C1 segment of cervical spinal cord (tissue), 14 donors: ENCODE data around the gene ATM.
"Not testable (repeated sequence)": the region's sequence is repeated elsewhere in the genome, so short reads cannot be mapped to it uniquely, and the experiment has no call there.

ENCODE experiments used
- DNase-seq, 14 donors: peaks; one replicate each; lab custom pipeline; 2025; lab: John Stamatoyannopoulos, UW

ATM gene

DNA sequence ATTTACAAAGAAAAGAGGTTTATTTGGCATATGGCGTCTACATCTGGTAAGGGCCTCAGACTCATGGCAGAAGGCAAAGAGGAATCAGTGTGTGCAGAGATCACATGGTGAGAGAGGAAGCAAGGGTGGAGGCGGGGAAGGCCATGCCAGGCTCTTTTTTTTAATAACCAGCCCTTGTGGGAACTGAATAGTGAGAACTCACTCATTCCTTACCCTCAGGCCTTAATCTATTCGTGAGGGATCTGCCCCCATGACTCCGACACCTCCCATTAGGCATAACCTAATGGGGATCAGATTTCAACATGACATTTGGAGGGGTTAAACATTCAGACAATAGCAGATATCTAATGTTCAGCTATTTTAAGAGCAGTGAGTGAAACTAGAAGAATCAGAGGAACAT is 55.7 kb downstream of the ATM start:
- DNase-seq = peak in 2 of 14 donors; percentile 2 to 4

DNA sequence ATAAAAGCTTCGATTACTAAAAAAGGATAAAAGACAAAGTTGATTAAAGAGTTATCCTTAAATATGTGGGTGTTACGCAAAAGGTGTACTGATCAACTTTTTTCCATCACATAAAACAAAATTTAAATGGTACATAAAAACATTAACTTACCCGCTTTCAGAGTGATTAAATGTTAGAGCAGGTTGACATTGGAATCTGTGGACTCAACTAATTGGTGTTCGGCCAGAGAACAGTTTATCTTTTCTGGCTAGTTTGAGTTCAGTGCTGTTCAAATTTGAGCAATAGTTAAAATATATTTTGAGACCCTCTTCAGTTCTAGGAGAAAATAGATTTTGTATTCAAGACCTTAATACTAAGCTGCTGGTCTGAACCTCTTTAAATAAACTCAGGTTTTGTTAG is 56.1 kb downstream of the ATM start:
- no peak for DNase-seq

DNA sequence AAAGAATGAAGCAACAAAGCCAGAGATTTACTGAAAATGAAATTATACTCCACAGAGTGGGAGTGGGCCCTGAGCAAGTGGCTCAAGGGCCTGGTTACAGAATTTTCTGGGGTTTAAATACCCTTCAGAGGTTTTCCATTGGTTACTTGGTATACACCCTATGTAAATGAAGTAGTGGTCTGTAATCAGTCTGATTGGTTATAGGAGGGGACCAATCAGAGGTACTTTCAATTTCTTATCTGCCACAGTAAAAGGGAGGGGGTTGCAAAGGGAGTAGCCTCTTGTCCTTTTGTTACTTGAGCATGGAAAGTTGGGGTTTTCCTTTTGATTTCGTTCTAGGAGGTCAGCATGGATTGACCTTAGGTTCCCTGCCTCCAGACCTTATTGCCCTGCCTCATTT is 63.5 kb downstream of the ATM start:
- no peak for DNase-seq

DNA sequence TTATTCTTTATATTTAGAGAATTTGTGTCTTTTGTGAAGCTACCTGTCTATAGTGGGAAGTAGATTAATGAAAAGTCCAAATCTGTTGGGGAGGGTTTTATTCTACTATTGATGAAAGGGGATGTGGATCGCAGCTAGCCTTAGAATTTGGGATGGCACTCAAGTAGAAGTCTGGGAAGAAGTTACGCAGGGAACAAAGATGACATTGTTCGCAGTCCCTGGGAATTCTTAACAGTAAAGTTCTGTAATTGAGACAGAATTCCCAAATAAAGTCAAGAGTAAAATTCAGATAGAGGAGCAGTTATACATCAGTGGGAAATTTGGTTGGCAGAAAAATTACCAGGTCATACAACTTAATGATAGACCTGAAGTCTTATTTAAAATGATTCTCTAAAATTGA is 64.1 kb downstream of the ATM start:
- DNase-seq = no peak

DNA sequence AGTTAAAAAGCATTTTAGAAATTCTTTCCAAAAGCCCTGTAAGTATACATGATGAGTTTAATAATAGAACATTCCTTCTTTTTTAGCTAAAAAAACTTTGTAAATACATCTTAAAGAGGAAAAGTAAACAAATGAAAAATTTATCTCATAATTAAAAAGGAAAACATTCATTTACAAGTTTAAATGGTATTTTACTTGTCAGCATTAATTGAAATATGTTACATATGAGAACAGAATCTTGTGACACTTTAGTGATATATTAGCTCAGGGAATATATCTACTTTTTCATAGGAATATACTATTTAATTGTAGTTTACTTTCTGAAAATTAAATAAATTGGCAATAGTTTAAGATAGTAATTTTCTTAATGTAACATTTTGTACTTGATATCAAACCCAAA is 66.2 kb downstream of the ATM start:
- not testable (repeated sequence) for DNase-seq

DNA sequence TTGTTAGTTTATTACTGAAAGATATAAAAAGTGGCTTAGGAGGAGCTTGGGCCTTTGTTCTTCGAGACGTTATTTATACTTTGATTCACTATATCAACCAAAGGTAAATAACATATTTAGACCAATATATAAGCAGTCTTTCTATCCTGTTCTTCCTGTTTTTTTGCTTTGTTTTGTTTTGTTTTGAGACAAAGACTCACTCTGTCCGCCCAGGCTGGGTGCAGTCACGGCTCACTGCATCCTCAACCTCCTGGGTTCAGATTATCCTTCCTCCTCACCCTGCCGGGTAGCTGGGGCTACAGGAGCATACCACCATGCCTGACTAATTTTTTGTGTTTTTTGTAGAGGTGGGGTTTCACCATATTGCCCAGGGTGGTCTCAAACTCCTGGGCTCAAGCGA is 66.8 kb downstream of the ATM start:
- DNase-seq = peak in 1 of 14 donors; percentile 4

DNA sequence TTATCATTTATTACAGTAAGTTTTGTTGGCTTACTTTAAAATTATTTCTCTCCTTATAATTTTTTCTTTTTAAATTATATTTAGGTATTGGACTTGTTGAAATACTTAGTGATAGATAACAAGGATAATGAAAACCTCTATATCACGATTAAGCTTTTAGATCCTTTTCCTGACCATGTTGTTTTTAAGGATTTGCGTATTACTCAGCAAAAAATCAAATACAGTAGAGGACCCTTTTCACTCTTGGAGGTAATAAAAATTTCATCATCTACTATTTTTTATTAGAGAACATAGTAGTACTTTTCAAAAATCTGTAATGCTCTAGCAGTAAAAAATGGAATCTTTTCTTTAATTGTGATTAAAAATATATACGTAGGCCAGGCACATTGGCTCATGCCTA is 70.4 kb downstream of the ATM start:
- DNase-seq = no peak

DNA sequence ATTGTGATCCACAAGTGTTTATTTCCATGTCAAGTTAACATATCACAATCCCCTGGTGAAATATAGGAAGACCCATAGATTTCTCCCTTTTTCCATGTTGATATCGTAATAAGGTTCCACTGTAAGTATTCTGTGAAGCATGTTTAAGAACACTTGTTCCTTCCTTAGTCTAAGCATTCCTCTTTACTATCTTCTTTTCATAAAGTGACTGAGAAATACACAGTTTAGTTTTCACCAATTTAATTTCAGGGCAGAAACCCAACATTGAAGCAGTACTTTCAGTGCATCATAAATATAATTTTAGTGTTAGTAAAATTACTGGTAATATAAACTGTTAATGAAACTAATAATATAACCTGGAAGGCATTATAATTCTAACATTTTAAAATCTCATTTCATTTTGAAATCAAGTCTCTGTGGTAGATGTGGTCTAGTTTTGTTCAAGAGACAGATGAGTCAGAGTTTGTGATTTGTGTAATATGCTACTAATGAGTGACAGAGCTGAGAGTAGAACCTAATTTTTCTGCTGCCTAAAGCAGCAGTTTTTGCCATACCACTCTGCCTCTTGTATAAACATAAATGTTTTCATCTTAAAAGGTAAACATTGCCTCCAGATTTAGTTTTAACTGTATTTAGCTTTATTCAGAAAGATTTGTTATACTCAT is 79.4 kb downstream of the ATM start:
- DNase-seq = no peak

DNA sequence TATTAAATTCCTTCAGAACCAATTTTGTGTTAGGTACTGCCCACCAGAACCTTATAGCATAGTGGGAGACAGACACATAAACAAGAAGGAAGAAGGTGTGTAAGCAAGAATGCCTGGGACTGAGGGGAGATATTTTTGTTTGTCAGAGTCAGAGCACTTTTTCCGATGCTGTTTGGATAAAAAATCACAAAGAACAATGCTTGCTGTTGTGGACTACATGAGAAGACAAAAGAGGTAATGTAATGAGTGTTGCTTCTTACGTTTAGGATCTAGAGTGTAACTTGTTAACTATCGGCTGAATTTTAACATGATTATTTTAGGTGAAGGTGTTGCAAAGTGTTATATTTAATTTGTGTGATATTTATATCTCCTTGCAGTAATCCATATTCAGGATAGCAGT is 84.9 kb downstream of the ATM start:
- DNase-seq = no peak

DNA sequence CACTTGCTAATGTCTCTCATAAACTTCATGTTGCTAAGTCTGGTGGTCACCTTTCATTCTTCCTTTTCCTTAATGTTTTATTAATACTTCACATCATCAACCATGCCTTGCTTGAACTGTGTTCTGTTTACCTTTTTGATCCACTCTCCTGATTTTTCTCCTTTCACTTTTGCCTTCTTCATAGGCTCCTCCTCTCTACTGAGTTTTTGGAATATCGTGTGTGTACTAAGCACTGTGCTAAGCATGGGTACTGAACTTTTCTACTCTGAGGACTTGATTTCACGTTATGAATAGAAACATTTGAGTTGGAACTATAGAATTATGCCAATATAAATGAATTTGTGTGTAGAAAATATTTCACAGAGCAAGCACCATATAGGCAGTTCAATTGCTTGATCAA is 90.6 kb downstream of the ATM start:
- no peak for DNase-seq

DNA sequence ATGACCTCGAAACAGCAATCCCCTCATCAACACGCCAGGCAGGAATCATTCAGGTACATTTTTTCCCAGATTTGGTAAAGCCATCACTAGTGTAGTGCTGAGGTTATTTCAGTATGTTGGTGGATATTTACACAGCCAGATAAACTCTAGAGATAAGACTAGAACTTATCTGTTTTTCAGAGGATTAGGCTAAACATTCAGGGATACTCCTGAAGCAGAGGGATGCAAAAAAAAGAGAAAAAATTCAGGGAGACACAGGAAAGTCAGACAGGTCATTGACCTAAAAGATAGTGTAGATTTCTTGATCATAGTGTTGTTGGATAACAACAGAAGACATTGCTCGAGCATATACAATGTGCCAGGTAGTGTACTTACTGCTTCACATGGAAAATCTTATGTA is 93.2 kb downstream of the ATM start:
- no peak for DNase-seq

DNA sequence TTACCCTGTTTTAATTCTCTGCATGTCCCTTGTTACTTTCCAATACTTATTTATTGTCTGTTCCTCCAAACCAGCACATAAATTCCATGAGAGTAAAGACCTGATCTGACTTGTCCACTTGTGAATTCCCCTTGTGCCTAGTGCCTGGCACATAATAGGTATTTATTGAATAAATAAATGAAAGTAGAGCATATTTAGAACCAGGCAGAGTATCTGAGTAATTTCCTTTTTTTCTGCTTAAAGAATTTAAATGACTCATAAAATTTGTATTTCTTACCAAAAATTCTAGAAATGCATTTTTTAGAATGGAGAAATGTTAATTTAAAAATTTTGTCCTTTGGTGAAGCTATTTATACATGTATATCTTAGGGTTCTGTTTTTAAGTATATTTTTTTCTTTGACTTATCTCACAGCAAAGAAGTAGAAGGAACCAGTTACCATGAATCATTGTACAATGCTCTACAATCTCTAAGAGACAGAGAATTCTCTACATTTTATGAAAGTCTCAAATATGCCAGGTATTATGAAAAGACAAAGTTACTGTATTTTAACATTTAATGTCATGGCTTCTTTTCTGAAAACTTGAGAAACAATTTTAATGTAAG is 96.8 kb downstream of the ATM start:
- DNase-seq = no peak

DNA sequence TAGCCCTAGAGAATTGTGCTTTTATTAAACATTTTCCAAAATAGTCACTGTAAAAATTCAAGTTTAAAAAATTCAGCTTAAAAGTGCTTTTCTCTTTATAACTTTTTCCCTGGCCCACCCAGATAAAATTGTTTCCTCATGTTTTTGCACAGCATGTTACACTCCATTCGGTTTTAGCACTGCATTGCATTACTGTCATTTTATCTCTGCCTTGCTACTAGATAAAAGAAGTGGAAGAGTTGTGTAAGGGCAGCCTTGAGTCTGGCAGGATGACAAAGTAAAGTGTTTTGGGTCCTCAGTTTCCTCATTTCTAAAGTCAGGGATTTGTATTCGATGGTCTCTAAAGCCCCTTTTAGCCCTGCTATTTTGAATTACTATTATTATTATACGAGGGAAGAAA is 99.8 kb downstream of the ATM start:
- DNase-seq = no peak

DNA sequence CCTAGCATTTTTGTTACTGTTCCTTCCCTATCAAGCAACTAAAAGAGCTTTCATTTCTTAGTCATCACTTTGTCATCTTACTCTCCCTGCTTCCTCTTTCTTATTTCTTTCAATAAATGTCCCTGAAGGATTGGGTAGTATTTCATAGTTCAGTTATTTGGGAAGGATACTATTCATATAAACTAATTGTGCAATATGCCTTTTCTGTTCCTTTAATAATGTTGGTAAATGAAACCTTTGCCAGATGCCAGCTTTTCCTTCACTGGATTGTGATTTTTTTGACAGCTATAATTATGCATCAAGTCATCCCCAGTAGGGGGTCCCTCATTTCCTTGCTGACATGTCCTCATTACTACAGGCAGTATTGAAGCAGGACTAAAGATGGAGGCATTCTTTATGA is 101.7 kb downstream of the ATM start:
- DNase-seq = peak in 1 of 14 donors; percentile 11

DNA sequence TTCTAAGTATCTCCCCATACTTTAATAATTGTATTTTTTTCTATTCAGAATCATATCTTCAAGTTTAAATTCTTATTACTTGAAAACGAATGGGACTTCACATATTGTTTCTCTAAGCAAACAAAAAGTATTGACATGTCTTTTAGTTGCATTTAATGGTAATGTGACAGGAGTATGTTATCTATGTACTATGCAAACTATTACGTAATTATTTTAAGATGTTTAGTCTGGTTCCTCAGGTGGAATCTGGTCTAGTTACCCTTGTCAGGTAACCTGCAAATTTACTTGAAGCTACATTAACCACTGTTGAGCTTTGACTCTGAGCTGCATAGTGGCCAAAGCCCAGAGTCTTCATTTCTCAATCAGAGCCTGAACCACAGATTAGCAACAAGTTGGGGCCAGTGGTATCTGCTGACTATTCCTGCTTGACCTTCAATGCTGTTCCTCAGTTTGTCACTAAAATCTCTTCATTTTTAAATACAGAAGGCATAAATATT is 110.6 kb downstream of the ATM start:
- DNase-seq = no peak

DNA sequence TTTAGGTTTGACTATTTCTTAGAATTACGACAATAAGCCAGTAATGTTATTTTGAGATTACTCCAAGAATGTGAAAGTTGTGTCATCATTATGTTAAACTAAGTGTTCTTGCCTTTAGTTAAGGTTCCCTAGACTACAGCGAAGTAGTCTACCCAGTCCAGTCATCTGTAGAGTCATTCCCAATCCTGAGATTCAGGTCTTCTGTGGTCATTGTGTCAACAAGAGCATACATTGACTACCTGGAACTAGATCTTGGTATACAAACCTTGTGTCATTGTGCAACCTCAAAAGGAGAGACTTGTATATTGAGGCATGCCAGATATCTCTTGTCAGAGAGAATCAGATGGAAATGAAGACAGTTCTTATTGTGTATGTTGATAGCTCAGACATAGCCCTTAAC is 115.9 kb downstream of the ATM start:
- no peak for DNase-seq

DNA sequence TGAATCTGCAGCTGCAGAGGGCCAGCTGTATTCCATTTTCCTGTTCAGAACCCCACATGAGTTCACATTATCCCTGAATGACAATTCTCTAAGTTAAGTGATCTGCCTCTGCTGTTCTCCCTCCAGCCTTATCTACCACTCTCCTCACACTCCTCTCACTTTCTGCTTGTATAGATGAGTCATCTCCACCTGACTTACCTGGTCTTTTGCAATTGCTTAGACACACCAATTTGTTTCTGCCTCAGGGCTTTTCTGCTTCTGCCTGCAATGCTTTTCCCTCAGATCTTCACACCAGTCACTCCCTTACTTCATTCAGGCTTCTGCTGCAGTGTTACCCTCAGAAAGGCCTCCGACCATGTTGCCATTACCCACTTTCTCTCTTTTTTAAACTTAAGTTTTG is 118.1 kb downstream of the ATM start:
- no peak for DNase-seq

DNA sequence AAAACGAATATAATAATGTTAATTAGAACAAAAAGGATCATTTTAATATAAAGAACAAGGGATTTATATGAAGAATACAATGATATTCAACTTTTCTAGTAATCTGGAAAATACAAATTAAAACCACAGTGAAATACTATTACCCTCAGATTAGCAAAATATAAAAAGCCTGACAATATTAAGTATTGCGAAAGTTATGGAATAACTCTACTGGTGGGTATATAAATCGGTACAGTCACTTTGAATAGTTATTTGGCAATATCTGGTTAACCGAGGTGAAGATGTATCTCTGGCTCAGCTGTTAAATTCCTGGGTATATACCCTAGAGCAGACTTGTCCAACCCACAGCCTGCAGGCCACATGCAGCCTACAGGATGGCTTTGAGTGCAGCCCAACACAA is 118.8 kb downstream of the ATM start:
- DNase-seq = no peak

DNA sequence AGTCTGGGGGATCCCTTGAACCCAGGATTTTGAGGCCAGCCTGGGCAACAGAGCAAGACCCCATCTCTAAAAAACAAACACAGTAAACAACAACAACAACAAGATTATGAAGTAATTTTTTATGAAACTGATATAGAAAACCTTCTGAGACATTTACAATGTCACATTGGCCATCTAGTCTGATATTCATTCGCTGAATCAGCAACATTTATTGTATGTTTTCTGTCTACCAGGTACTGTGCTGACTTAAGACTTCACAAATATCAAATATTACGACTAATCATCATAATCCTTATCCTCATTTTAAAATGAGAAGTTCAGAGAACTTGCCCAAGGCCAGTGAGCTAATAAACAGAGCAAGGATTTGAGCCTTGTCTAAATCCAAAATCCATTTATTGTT is 120.8 kb downstream of the ATM start:
- no peak for DNase-seq

DNA sequence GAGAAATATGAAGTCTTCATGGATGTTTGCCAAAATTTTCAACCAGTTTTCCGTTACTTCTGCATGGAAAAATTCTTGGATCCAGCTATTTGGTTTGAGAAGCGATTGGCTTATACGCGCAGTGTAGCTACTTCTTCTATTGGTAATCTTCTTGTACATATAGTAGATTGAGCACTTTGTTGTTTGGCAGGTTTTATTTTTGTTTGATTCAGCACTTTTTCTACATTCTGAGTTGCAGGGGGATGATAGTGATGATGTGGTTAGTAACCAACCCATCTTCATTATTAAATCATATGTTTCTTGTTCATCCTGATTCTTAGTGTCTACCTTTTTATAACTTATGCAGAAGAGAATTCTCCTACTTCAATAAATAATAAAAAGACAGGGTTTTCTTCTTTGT is 122.9 kb downstream of the ATM start:
- no peak for DNase-seq

DNA sequence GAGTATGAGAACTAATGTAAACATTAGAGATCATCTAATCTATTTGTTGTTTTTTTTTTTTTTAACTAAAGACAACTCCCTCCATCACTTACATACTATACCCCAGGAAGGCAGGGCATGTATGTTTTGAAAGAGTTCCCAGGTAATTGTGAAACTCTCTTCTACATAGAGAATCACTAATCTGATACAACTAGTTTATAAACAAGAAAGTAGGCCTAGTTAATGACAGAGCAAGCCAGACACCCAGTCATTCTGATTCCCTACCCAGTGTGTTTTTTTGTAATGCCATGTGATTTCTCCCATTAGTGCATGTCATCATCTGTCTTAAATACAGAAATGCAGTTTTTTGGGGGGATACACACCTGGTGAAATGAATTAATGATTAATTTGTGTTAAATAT is 123.6 kb downstream of the ATM start:
- DNase-seq = no peak

DNA sequence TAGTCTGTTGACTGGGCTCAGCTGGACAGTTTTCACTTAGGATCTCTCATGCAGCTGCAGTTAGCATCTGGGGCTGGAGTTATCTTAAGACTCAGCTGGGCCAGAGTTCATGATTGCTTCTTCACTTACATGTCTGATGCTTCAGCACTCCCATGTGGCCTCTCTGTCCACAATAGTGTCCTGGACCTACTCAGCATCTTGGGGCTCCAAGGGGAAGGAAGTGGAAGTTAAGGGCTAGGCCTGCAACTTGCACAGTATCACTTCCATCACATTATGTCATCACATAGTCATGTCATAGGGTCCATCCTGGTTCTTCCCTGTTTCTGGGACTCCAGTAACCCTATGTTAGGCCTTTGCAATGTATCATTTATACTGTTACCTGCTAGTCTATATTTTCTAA is 128.6 kb downstream of the ATM start:
- DNase-seq = no peak

DNA sequence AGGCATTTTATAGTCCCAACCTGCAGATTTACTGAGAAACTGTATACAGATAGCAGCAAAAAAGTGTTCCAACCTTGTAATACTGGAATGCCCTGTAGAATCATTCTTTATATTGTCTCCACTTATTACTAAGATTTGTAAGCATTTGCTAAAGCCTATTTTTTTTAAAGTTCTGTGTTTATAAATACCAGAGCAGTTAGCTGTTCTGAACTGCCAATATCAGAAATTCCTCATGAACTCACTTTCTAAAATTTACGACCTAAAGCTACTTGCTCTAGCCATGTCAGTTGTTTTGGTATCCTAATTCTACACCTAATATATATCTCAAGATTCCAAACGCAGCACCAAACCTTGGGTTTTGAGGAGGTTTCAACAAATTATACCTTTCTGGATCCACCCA is 141.3 kb downstream of the ATM start:
- DNase-seq = no peak

DNA sequence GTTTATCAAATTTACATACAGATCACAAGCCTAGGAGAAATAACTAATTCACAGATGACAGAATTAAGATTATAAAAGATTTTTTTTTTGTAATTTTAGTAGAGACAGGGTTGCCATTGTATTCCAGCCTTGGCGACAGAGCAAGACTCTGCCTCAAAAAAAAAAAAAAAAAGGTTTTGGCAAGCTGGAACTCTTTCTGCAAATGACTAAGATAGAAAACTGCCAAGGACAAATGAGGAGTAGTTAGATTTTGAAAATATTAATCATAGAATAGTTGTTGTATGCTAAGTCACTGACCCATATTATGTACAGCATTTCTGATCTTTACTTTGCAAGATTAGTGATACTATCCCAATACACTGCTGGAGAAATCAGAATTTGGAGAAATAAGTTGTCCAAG is 145.3 kb downstream of the ATM start:
- DNase-seq = no peak
